Stimulated activated CD4-positive, alpha-beta T cell treated with anti-CD3 and anti-CD28 coated beads, Interleukin-2, amount 100 ng/mL, for 24 hours (primary cell): ENCODE measurements around the gene CDK17.
"Not testable (repeated sequence)": the region's sequence is repeated elsewhere in the genome, so short reads cannot be mapped to it uniquely, and the experiment has no call there.

Source experiments
- DNase-seq, 2 donors: peaks; one replicate each; pipeline ENCODE4 v3.0.0-alpha.2; 2020

The CDK17 gene

GRCh38 chr12:96416033-96416799, 16.0 kb upstream of the CDK17 start:
- no peak for DNase-seq

GRCh38 chr12:96414637-96415036, 14.4 kb upstream of the CDK17 start:
- DNase-seq: no peak

GRCh38 chr12:96412431-96412830, 12.2 kb upstream of the CDK17 start:
- no peak for DNase-seq

- DNase-seq: no peak
Observed at GRCh38 chr12:96409731-96410130, 9.5 kb upstream of the CDK17 start.

DNA sequence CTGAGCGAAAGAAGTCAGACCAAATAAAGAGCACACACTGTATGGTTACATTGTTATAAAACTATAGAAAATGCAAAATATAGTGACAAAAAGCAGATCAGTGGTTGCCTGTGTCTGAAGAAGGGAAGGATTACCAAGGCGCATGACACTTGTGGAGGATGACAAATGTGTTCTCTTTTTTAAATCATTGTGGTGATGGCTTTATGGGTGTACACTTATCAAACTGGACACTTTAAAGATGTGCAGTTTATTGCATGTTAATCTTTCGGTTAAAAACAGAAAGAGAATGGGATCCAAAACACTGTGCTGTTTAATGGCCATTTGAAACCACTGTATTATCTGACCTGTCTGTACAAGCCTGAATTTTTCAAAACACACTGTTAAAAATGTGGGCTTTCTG, 8.8 kb upstream of the CDK17 start:
- no peak for DNase-seq

DNA sequence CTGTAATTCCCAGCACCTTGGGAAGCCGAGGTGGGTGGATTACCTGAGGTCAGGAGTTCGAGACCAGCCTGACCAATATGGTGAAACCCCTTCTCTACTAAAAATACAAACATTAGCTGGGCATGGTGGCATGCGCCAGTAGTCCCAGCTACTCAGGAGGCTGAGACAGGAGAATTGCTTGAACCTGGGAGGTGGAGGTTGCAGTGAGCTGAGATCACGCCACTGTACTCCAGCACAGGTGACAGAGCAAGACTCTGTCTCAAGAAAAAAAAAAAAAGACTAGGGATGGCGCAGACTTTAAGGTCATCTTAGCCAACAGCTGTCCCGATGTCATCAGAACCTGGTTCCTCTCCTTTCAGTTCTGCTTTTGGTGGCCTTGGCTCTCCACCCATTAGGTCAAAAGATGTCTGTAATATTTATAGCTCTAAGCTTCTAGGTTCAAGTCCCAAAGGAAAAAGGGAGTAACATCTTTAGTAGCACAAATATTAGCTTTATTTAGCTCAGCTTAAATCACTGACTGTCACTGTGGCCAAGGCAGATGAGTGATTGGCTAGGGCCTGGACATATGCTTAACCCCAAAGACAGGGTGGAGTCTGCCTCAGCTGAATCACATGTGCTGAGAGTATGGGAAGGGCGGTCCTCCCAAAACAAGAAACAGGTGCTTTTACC, 7.3 kb upstream of the CDK17 start:
- not testable (repeated sequence) for DNase-seq

GRCh38 chr12:96404696-96405095, 4.5 kb upstream of the CDK17 start:
- DNase-seq: no peak

- DNase-seq: no peak
Observed at GRCh38 chr12:96403870-96404269, 3.6 kb upstream of the CDK17 start.

- not testable (repeated sequence) for DNase-seq
Observed at GRCh38 chr12:96402522-96402921, 2.3 kb upstream of the CDK17 start.

DNA sequence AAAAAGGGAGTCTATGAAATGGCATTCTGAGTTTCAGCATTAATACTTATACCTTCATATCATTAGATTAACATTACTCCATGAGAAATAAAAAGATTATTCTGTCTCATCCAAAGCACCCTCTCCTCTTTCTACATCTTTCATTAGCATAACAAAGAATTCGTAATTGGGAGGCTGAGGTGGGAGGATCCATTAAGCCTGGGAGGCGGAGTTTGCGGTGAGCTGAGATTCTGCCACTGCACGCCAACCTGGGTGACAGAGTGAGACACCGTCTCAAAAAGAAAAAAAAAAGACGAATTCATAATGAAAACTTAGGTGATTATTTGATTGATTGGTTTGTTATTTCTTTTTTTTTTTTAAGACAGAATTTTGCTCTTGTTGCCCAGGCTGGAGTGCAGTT, 1.8 kb upstream of the CDK17 start:
- DNase-seq: peak in 1 of 2 donors; percentile 17

DNA sequence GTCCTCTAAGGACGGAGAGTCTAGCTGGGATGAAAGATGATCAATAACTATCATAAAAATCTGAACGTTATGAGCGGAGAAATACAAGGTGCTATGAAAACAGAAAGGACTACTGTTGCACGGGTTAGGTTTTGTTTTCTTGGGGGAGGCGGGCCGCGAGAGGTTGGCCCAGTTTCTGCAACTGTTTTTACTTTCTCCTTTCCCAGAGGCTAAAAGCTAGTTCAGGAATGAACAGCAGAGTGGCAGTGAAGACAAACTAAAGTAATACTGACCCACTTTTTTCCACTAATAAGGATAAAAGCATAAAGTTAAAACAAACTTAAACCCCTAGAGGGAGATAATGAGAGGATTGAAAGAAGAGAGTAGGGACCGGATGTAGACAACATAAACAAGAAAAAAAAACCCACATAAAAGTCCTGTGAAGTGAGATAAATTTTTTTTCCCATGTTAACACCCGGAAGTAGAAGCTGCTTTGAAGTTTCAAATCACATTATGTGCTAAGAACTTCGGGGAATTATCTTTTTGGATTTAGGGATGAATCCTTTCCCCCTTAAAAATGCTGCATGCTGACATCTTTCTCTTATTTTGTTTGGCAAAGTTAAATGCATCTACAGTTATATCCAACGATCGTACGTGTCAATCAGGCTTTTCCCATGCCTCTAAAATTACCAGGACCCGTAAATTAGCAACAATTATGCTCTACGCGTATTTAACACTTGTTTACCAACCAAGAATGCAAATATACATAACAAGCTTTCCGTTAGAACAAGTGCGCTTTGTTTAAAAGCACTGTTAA, 1.0 kb upstream of the CDK17 start:
- DNase-seq: peak; percentile 33 to 48

DNA sequence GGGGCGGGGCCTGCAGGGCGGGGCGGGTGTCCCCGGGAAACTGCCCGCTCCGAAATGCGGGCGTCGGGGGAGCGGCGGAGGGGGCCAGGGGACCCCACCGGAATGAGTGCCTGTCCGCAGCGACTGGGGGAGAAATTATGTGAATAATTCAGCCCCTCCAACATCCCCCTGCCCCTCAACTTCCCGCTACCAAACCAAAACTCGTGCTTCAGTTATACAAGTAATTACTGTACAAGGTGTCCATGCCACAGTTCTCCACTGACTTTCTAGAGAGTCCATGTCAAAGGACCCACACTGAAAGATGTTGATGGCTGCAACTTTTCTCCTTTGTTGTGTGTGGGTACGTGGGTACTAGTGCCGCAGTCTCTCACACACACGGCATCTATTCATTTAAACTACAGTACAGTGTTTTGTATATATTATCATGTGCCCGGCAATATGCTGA, 414 bp upstream of the CDK17 start:
- DNase-seq: no peak

GRCh38 chr12:96399120-96399918, 920 bp downstream of the CDK17 start:
- DNase-seq: peak; percentile 67 to 74

GRCh38 chr12:96398424-96399119, 1.7 kb downstream of the CDK17 start:
- DNase-seq: no peak

DNA sequence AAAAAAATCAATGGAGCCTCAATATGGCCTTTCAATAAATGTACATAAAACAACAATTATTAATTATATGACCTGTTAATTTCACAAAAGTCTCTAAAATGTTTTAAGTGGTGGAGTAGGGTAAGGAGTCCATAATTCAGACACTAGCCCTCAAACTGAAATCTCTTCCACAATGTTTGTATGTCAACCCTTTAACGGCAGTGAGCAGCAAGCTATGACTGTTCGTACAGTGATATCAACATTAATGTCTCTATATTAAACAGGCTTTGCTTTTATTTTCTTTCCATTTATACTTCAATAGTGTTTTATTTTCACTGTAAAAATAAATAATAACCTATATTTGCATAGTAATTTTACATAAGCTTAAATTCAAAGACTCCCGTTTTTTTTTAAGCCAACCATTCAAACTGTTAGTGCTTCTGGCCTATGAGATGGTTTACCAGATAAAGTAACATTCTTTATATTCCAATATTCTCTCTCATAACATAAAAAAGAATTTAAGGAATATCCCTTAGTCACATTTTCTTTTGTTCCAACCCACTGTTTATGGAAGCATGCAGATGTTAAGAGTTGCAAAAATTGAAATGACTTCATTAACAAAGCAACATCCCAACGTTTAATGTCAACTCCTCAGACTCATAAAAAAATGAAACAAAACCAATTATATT, 2.3 kb downstream of the CDK17 start:
- DNase-seq: no peak

GRCh38 chr12:96396914-96397313, 3.3 kb downstream of the CDK17 start:
- no peak for DNase-seq

DNA sequence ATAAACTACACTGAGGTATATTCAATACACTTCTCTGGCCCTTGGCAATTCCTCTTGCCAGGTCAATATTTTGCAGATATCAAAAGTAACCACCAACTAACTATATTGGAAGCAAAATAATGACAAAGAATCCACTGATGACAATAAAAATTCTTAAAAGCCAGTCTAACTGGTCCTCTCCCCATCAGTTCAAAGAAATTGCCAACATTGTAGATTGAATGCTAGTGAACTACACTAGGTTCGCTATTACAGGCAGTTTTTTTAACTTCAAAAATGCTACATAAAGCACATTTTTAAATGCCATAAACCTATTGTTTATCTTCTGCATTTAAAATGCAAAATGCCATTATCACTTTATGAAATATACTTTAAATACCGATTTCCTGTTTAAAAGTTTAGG, 4.0 kb downstream of the CDK17 start:
- DNase-seq: no peak

DNA sequence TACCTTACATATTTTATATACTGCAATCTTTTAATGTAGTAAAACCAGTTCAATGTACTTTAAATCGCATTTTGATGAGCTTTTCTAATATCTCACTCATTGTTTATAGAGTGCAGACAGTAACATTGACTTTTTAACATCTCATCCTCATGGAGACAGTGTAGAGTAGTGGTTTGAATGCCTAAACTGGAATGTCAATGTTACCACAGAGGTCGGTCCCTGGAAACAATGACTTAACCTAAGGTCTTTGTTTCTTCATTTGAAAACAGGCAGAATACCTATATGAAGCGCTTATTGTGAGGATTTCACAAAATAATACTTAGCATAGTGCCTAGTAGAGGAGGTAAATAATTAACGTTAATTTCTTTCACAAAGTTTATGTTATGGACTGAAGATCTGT, 5.0 kb downstream of the CDK17 start:
- no peak for DNase-seq

- not testable (repeated sequence) for DNase-seq
Observed at GRCh38 chr12:96393229-96393628, 7.0 kb downstream of the CDK17 start.

- DNase-seq: no peak
Observed at GRCh38 chr12:96392397-96392796, 7.8 kb downstream of the CDK17 start.

GRCh38 chr12:96387981-96388380, 12.3 kb downstream of the CDK17 start:
- no peak for DNase-seq

DNA sequence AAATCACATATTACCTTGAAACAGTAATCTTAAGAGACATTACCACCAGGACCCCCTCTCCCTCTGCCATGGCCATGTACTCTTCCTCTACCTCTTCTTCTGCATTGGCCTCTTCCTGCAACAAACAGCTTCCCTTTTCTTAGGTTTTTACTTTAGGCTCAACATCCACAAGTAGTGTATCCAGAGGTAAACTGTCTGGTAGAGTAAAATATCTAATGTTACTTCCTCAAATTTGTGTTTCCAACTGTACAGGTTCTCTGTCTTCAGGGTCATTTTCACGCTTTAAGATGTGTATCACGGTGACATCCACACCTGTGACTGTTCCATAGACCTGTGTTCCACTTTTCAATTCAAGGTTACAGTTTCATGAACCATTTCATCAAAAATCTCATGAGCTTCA, 13.4 kb downstream of the CDK17 start:
- DNase-seq: no peak
